AG04450 (cell line): ENCODE results near the gene TRAF3IP1. TPM values are rescaled to one million over a fixed set of nuclear protein-coding genes. Genes with fewer than 3 reads are reported as not detected.

Experiments
- CTCF ChIA-PET: fragments of 300-600, 350-600 bp; formaldehyde crosslinking; extraction: SDS; loops from one replicate; lab custom pipeline; 2022; ENCODE audit warnings: antibody characterized with exemption, inconsistent platforms; lab: Charles Lee
- POLR2A ChIA-PET: fragments of 350-600 bp; formaldehyde crosslinking; extraction: SDS; loops from one replicate; lab custom pipeline; 2021; ENCODE audit warnings: antibody characterized with exemption, inconsistent platforms; lab: Yijun Ruan, JAX
- DNase-seq: peaks from one replicate; pipeline ENCODE4 v3.0.0-alpha.2; 2011; ENCODE audit warnings: low read depth, low spot score
- H3K27ac ChIP-seq: one replicate; pipeline ENCODE4 v1.5.1; 2012; ENCODE audit warnings: low read depth, low read length, control low read depth
- H3K27me3 ChIP-seq: one replicate; pipeline ENCODE4 v1.6.0; 2012; ENCODE audit warnings: low read length; ENCODE audit not compliant: control insufficient read depth, insufficient read depth
- H3K4me3 ChIP-seq: 2 replicates; pipeline ENCODE4 v1.5.1; 2011; ENCODE audit warnings: mild to moderate bottlenecking, low read depth, low read length, control low read depth
- H3K9me3 ChIP-seq: 2 replicates; pipeline ENCODE4 v1.5.1; 2012; ENCODE audit warnings: low read length; ENCODE audit not compliant: control insufficient read depth, insufficient read depth
- CTCF ChIP-seq: IDR thresholded peaks from 2 replicates; pipeline ENCODE4 v1.5.1; 2011; ENCODE audit warnings: low read depth, low read length, control low read depth, inconsistent platforms
- polyA plus RNA-seq: library from polyadenylated mRNA; depleted of rRNA; stranded (reverse); fragments of >200 nt; gene quantifications from 2 replicates; pipeline ENCODE4 v1.2.3, GENCODE V29; 2011

Gene TRAF3IP1
- polyA plus RNA-seq, 1 experiment: 5.9 TPM

- no peak for DNase-seq
- H3K4me3 ChIP-seq: no peak overlapping the region
- H3K27ac ChIP-seq: no peak overlapping the region
- no peak for TF ChIP-seq CTCF
- CTCF ChIA-PET: interaction anchor here (0.5 to 1.0 kb wide), 3 partner anchors 20 to 1682 kb away, joined by 3 to 4 read pairs (median 3); no protein-coding TSS in a partner anchor
- POLR2A ChIA-PET: no interaction called here
- H3K27me3 ChIP-seq: no peaks in the 10 kb centered on the region
- H3K9me3 ChIP-seq: no peaks in the 10 kb centered on the region
These were observed 70.8 kb downstream of the TRAF3IP1 start for GRCh38 chr2:238391042-238391689.

- H3K27ac ChIP-seq: no peak overlapping the region
- no peak overlapping the region for H3K4me3 ChIP-seq
- H3K27me3 ChIP-seq: no peaks in the 10 kb centered on the region
- no peak for TF ChIP-seq CTCF
- H3K9me3 ChIP-seq: no peaks in the 10 kb centered on the region
- no peak for DNase-seq
- ChIA-PET CTCF (no interaction called here), POLR2A (no interaction called here)
These were observed 76.3 kb downstream of the TRAF3IP1 start for GRCh38 chr2:238396663-238397062.

- no peak for DNase-seq
- H3K27me3 ChIP-seq: no peaks in the 10 kb centered on the region
- no peaks in the 10 kb centered on the region for H3K9me3 ChIP-seq
- ChIA-PET CTCF (no interaction called here), POLR2A (no interaction called here)
- H3K27ac ChIP-seq: no peak overlapping the region
- H3K4me3 ChIP-seq: no peak overlapping the region
- TF ChIP-seq CTCF: no peak
These were observed 77.0 kb downstream of the TRAF3IP1 start for GRCh38 chr2:238397356-238397755.

GRCh38 chr2:238398577-238398976 lies 78.3 kb downstream of the TRAF3IP1 start:
- H3K9me3 ChIP-seq: no peaks in the 10 kb centered on the region
- POLR2A ChIA-PET: no interaction called here
- H3K27ac ChIP-seq: no peak overlapping the region
- no peaks in the 10 kb centered on the region for H3K27me3 ChIP-seq
- no peak overlapping the region for H3K4me3 ChIP-seq
- no peak for TF ChIP-seq CTCF
- DNase-seq: no peak
- CTCF ChIA-PET: no interaction called here

- DNase-seq: no peak
- ChIA-PET POLR2A (no interaction called here), CTCF (no interaction called here)
- Histone ChIP-seq H3K27me3 (no peaks in the 10 kb centered on the region), H3K4me3 (no peak overlapping the region), H3K9me3 (no peaks in the 10 kb centered on the region), H3K27ac (no peak overlapping the region)
- TF ChIP-seq CTCF: no peak
These were observed 78.8 kb downstream of the TRAF3IP1 start for GRCh38 chr2:238399094-238399493.
